HL-60 (cell line): Measurements from ENCODE around the gene SPATA31D1.

Experiments
- CTCF ChIP-seq: IDR thresholded peaks from one replicate; pipeline ENCODE4 v1.5.1; 2011; ENCODE audit warnings: low read length, control low read depth, inconsistent platforms; ENCODE audit not compliant: insufficient read depth
- GABPA ChIP-seq: IDR thresholded peaks from 2 replicates; pipeline ENCODE4 v1.6.1; 2012; ENCODE audit warnings: low read depth
- POLR2AphosphoS5 ChIP-seq: IDR thresholded peaks from 2 replicates; pipeline ENCODE4 v1.6.1; 2012; ENCODE audit warnings: low read depth
- REST ChIP-seq: IDR thresholded peaks from 2 replicates; pipeline ENCODE4 v1.6.1; 2012; ENCODE audit warnings: low read depth; ENCODE audit not compliant: insufficient replicate concordance

GRCh38 chr9:81981883-81982282, 6.7 kb upstream of the SPATA31D1 start:
- TF ChIP-seq POLR2AphosphoS5 (no peak), CTCF (no peak), REST (no peak), GABPA (no peak)
